GM18861 (cell line): ENCODE results near the gene PNRC2.
"Not testable (repeated sequence)": the region's sequence is repeated elsewhere in the genome, so short reads cannot be mapped to it uniquely, and the experiment has no call there.

Experiments
- ATAC-seq: cut with Tn5 transposase; IDR thresholded peaks from one replicate; pipeline ENCODE4 v1.9.1; 2021; ENCODE audit not compliant: unreplicated experiment

PNRC2 gene

GRCh38 chr1:23987038-23987437 is 27.4 kb downstream of the PNRC2 start:
- ATAC-seq = not testable (repeated sequence)

- no peak for ATAC-seq
These were observed 29.6 kb downstream of the PNRC2 start for GRCh38 chr1:23989263-23989662.

GRCh38 chr1:23992011-23992410 is 32.4 kb downstream of the PNRC2 start:
- not testable (repeated sequence) for ATAC-seq

GRCh38 chr1:23995431-23995837 is 35.8 kb downstream of the PNRC2 start:
- no peak for ATAC-seq

- ATAC-seq = no peak
These were observed 37.1 kb downstream of the PNRC2 start for GRCh38 chr1:23996700-23997229.

GRCh38 chr1:23997812-23998211 is 38.2 kb downstream of the PNRC2 start:
- no peak for ATAC-seq

- ATAC-seq = no peak
These were observed 39.6 kb downstream of the PNRC2 start for GRCh38 chr1:23999156-23999671.

GRCh38 chr1:24002695-24003094 is 43.1 kb downstream of the PNRC2 start:
- no peak for ATAC-seq

GRCh38 chr1:24003331-24003972 is 43.8 kb downstream of the PNRC2 start:
- peak; percentile 74 for ATAC-seq

- ATAC-seq = no peak
These were observed 44.5 kb downstream of the PNRC2 start for GRCh38 chr1:24004132-24004531.

GRCh38 chr1:24005163-24005562 is 45.5 kb downstream of the PNRC2 start:
- ATAC-seq = no peak

GRCh38 chr1:24007079-24007478 is 47.5 kb downstream of the PNRC2 start:
- ATAC-seq = no peak

- ATAC-seq = not testable (repeated sequence)
These were observed 49.1 kb downstream of the PNRC2 start for GRCh38 chr1:24008574-24009184.

GRCh38 chr1:24009406-24009805 is 49.8 kb downstream of the PNRC2 start:
- ATAC-seq = no peak

- no peak for ATAC-seq
These were observed 51.0 kb downstream of the PNRC2 start for GRCh38 chr1:24010650-24011049.

GRCh38 chr1:24012878-24013277 is 53.2 kb downstream of the PNRC2 start:
- not testable (repeated sequence) for ATAC-seq
